Hippocampal formation (tissue), 2 donors: ENCODE data around the gene LYL1.

Source experiments
- DNase-seq, 2 donors: peaks; one replicate each; lab custom pipeline; 2025; lab: John Stamatoyannopoulos, UW

Gene LYL1

DNA sequence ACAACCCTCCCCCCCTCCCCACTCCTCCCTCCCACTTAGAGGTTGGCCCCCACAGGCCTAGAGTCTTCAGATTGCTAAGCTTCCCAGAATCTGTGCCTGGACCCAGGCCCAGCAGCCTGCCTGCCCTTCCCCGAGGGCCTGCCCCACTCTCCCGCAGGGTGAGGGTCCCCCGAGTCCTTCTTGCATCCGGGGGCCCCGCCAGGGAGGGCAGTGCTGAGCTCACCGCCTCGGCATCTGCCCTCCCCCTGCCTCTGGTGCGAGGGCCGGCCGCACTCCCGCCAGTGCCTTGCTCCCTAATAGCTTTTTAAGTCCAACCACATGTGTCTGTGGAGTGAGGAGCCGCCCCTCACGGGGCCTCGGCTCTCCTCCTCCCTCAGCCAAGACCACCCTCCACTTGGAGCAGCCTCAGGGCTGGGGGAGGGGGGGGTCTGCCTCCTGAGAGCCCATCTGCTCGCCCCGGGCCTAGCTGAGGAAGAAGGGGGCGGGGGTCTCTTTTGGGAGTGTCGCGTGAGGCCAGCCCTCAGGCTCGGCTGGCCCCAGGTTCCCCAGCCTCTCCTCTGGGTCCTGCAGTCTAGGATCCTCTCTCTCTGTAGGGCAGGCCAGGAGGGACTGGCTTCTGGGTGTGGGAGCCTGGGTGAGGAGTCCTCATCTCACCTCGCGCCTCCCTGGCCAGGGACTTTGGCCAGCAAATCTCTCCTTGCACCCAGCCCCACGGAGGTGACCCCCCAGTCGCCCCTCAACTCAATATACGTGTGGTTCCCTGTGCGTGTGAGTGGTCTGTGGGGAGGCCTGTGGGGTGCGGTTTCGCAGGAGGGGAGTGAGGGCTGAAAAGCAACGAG, 47.2 kb downstream of the LYL1 start:
- no peak for DNase-seq

GRCh38 chr19:13054626-13055212, 47.9 kb downstream of the LYL1 start:
- no peak for DNase-seq

- DNase-seq: peak in 1 of 2 donors; percentile 66
Observed at GRCh38 chr19:13053761-13054625, 48.7 kb downstream of the LYL1 start.

DNA sequence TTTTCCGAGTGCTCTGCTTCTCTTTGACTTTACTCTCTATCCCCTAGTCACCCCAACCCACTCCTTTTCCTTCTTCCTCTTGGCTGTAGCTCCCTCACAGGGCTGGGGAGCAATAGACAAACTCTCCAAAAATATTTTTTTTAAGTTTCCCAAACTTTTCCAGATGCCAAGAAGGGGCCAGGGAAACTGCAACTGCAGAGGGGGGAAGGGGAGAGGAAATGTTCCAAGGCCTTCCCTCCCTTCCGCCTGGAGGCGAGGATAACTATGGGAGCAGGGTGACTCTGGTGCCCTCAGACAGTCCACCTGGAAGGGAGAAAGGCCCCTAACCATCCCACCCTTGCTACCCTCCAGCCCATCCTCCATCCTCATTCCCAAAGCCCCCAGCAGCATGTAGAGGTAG, 49.4 kb downstream of the LYL1 start:
- DNase-seq: no peak

DNA sequence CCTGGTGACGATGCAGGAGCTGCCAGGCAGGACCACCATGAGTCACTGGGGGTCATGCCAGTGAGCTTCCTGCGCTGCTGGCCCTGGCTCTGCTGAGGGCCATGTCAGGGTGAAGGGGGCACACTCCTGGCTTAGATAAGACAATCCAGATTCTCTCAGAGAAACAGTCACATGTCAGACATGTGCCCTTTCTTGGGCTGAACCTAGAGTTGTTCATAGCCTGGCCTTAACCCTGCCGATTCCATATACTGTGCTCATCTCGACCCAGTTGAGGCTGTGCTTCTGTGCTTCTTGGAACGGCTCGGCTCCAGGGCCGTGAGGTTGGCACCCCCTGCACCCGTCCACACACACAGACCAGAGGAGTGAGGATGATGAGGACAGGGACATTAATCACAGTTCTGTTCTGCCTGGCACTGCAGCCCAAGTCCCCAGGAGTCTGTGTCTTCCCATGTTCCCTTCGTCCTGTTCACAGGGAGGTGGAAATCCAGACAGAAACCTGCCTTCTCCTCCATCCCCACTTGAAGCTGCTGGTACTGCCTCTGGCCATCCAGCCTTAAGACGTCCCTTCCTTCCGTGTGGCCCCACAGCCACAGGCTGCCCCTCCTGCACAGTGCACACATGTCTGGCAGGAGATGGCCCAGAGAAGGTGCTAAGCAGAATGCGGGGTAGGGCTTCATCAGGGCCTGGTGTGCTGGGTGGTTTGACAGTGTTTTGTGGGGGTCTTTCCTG, 50.0 kb downstream of the LYL1 start:
- no peak for DNase-seq

GRCh38 chr19:13051557-13052165, 51.0 kb downstream of the LYL1 start:
- no peak for DNase-seq

DNA sequence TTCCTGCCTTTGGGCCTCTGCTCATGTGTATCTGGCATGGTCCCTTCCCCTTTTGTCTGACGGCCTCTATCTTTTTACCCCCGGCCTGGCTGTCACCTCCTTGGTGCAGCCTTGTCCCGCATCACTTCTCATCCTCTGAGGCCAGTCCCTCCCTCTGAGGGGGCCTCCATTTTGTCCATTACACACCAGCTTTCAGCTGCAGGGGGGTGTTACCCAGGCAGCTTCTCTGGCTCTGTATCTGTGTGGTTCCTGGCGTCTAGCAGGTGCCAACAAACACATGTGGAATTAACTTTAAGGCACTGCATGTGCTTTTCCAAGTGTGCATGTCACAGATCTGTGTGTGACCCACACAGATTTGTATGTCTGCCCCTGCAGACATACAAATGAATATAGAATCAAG, 52.4 kb downstream of the LYL1 start:
- no peak for DNase-seq
